Stimulated activated CD8-positive, alpha-beta memory T cell treated with anti-CD3 and anti-CD28 coated beads, Interleukin-15, amount 100 ng/mL, for 4 hours (primary cell): ENCODE data around the gene GTF2F1.
"Not testable (repeated sequence)": the region's sequence is repeated elsewhere in the genome, so short reads cannot be mapped to it uniquely, and the experiment has no call there.

Experiments used
- DNase-seq, 2 donors: peaks; one replicate each; pipeline ENCODE4 v3.0.0-alpha.2; 2020; ENCODE audit warnings: low read depth in 2 of 2

Gene GTF2F1

DNA sequence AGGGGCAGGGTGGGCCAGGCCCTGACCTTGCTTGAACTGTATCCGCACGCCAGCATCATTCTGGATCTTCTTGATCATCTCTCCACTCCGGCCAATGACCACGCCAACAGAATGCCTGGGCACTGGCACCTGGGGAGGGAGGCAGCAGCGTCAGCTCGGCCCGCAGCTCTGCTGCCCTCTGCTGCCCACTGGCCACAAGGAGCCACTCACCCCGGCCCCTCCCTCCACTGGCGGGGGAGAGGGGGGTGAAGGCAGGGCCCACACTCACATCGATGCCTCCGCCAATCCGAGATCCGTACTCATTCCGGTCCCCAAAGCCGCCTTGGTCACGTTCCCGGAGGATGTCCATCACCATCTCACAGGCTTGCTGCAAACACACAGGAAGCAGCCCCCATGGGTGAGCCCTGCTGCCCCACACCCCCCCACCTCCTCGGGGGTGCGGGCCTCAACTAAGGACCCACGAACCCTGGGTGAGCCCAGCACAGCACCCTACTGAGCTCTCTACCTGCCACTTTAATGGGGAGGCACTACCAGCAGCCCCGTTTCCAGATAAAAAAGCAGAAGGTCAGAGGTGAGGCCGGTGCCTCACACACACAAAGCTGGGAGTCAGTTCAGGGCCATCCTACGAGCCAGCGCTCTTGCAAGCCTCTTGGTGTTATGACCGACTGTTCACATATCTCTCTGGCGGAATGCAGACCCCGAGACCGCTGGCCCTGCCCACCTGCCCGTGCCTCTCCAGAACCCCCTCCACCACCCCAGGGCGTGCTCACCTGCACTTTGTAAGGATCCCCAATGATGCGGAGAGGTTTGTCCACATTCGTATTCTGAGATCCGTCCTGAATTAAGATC, 25.0 kb upstream of the GTF2F1 start:
- DNase-seq = no peak

DNA sequence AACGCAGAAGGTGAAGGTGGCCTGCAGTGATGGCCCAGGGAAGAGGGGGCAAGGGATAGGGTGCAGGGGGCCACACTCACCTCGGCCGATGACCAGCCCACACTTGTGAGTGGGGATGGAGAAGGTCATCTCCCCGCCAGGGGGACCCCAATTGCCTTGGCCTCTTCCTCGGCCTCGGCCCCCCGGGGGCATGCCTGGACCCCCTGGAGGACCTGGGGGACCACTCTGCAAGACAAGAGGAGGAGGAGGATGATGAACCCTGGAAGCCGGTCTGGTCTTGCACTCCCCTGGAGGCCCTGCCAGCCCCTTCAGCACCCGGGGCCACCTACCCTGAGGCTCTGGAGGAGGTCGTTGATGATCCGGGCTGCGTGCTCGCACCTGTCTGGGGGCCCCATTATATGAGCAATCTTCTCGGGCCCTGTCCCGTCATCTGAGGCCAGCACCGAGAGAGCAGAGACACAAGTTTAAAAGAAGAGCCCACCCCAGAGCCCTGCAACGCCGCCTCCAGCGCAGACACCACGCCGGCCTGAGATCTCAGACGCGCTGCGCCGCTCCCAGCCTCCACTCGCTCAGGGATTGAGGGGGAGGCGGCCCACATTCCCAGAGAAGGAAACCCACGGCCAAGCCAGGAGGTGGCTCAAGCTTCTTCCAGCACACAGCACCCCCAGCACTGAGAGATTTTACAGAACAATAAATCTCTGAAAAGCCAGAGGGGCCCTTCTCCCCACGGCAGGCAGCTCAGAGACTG, 23.9 kb upstream of the GTF2F1 start:
- DNase-seq = no peak

DNA sequence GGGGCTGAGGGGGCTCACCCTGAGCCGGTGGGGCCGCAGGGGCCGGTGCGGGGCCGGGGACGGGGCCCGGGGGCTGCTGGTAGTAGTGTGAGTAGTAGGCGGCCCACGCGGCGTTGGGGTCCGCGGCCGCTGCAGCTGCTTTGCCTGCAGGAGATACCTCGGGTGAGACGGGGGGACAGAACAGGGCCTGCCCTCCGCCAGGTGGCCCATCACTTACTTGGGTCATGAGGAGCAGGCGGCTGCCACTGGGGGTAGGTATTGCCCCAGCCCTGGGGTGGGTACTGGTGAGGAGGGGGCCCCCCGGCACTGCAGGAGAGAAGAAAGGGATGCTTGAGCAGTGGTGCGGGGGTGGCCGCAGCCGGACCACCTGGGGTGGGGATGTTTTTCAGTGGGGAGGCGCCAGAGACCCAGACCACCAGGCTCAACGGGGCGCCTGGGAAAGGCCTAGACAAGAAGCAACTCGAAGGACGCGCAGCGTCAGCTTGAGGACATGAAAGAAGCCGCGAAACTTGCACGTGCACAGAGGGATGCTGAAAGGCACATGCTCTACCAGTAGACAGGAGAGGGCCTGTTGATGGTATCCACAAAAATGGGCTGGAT, 22.7 kb upstream of the GTF2F1 start:
- DNase-seq = no peak

DNA sequence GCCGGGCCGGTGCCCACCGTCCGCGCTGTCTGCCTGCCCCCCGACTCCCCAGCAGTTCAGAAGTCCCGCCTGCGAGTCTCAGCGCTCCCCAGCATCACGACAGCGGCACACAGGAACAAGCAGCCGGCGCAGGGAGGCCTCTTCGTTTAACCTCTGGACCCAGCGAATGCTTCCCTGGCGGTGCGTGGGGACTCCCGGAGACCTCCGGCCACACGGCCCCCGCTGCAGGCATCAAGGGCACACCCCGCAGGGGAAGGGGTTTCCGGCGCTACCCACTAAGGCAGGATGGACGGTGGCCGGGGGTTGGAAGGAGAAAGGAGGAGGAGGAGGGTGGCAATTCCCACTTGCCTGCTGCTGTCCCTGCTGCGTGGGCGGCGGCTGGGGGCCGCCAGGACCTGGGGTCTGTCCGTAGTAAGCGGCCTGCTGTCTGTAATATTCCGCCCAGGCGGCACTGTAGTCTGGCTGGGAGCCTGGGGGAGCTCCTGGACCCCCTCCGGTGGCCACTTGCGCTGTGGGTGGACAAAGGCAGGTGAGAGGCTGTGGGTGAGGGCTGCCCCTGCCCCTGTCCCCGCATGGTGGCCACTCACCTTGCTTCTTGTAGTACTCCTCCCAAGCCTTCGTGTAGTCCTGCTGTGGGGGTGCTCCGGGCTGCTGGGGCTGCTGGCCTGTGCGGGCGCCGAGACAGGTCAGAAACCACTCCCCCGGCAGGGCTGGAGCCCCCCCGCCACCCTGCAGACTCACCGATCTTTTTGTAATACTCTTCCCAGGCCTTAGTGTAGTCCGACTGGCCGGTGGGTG, 22.0 kb upstream of the GTF2F1 start:
- no peak for DNase-seq

DNA sequence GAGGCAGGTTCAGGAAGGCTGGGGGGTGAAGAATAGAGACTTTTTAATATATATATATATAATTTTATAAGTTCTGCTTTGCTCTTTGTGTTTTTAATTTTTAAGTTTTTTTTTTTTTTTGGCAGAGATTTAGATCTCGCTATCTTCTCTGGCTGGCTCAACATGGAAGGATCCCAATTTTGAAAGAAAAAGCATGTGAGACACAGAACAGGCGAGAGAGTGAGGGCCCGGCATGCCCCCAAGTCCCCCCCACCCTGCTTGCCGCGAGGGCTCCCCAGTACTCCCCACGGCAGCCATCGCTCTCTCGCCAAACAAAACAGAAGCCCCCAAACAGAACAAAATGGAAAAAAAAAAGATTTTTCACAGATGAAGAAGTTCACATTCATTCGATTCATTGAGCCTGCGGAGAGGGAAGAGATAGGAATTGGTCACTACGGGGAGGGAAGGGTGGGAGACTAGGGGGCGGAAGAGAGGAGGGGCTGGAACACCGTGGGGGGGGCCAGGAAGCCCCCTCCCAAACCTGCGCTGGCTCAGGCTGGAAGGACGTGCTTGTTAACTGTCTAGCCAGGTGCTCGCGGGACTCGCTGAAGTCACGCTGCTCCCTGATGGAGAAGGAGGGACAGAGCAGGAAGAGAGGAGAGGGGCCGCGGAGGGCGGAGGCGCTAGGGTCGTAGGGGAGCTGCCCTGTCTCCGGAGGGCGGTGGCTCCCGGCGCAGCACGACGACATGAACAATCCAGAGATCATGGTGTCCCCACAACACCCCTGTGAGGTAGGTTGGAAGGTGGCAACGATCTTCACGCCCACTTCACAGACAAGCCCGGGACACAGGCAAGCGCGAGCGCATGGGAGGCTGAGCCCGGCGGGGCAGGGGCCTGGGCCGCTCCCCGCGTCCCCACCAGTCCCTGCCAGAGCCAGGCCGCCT, 21.0 kb upstream of the GTF2F1 start:
- no peak for DNase-seq

DNA sequence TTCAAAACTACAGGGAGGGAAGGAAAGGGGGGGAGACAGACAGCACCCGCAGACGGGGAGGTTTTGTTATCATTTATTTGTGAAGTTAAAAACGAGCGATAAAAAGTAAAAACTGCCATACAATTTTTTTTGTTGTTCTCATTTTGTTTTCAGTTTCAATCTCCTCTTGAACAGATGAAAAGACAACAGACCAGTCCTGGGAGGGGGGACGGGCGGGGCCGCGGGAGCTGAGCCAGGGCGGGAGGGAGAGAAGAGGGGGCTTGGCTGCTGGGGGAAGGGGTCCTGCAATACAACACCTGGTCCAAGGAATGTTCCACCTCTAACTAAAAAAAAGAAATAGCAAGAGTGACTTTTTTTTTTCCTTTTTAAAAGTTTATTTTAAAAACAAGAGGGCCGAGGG, 20.3 kb upstream of the GTF2F1 start:
- DNase-seq = no peak

DNA sequence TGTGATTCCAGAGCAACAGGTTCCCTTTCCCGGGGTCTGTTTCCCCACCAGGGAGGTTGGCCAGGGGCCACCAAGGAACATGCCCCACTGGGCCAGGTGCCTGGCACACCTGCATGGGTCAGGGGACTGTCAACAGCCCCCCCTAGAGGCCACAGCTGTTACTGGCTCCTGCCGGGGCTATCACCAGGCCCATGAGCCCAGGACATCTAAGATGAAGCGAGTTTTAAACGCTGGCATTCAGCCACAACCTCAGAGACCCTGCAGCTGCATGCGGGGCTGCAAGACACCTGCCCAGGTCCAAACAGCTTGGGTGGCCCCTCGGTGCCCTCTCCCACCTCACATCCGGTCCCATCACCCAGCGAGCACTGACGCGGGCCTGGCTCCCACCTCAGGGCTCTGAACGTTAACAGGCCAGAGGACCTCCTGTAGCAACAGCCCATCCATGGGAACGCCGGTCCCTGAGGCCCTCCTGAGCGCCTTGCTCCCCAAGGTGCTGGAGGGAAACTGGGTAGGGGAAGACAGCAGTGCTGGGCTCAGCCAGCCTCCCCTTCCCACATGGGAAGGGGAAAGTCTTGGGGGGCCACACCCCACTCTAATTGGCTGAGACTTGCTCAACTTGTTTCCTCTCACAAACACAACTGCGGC, 19.6 kb upstream of the GTF2F1 start:
- no peak for DNase-seq

DNA sequence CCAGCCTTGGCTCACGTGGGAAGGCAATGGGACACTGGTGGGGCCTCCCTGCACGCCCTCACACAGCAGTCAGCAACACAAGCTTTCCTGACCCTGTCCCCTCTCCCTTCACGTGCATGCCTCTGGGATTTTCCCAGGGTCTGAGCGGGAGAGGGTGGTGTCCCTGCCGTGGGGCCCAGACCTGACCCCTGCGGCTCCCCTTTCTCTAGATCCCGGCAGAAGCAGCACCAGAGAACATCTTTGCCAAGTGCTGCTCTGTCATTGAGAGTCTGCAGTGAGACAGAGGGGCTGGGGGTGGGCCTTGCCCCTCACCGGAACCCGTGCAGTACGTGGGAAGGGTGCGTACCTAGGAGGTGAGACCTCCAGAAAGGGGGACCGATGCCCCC, 19.1 kb upstream of the GTF2F1 start:
- DNase-seq = no peak

DNA sequence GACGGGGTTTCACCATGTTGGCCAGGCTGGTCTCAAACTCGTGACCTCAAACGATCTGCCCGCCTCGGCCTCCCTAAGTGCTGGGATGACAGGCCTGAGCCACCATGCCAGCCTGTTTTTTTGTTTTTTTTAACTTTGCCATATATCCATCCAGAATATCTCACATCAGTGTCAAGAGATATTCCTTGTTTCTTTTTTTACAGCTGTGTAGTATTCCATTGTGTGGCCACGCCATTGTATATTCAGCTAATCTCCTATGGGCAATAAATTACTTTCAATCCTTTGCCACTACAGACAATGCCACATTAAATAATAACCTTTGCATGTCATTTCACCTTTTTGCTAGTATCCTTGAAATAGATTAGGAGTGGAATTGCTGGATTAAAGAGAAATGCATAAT, 16.4 kb upstream of the GTF2F1 start:
- no peak for DNase-seq

DNA sequence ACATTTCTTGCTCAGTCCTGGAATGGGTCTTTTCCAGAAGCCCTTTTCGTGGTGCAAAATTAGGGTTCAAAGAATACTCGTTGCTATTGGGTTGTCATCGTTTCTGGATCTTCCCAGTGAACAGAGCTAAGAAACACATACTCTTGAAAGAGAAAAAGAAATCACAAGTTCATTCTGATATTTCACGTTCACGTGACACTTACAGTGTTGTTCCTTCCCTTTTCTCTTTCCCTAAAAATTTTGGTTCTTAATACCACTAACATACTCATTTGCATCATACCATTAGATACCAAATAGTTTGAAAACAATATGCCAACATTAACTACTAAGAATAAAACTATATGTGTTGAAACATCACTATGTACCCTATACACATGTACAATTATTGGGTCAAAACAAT, 13.4 kb upstream of the GTF2F1 start:
- no peak for DNase-seq

DNA sequence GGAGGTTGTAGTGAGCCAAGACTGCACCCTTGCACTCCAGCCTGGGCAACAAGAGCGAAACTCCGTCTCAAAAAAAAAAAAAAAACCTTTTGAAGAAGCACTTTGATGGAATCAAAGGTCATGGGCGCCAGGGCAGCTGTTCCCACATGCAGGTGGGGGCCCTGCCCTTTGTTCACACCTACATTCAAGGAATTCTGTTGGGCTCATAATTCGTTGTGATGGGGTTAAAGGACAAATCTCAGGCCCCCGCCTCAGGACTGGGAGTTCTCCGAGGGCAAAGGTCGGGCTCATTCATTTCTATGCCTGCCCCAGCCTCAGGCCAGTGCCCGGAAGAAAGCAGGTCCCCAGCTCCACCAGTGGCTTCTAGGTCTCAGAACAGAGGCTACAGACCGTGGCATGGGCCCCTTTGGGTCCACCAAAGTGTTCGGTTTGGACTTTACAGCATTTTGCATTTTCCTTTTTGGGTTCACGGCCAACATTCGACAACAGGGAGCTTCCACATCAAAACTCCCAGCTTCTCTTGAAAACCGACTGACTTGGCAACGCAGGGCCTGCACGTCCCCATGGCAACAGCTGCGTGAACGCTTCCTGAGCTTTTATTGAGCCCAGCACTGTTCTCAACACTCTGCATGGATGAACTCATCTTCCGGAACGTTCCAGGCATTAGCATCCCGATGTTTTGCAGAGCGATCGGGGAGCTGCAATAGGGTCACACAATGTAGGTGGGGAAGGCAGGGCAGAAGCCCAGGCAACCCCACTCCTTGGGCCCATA, 10.1 kb upstream of the GTF2F1 start:
- no peak for DNase-seq

DNA sequence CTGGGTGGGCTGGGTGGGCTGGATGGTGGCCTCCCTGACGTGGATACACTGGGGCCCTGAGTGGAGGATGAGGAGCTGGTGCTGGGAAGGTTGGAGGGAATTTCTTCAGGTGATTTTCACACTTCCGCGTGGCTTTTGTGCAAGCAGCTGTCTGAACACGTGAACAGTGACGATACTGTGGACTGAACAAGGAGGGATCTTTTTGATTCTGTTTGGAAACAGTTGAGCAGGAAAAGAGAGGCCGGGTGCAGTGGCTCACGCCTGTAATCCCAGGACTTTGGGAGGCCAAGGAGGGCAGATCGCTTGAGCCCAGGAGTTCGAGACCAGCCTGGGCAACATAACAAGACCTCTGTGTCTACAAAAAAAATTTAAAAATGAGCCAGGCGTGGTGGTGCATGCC, 9.1 kb upstream of the GTF2F1 start:
- no peak for DNase-seq

DNA sequence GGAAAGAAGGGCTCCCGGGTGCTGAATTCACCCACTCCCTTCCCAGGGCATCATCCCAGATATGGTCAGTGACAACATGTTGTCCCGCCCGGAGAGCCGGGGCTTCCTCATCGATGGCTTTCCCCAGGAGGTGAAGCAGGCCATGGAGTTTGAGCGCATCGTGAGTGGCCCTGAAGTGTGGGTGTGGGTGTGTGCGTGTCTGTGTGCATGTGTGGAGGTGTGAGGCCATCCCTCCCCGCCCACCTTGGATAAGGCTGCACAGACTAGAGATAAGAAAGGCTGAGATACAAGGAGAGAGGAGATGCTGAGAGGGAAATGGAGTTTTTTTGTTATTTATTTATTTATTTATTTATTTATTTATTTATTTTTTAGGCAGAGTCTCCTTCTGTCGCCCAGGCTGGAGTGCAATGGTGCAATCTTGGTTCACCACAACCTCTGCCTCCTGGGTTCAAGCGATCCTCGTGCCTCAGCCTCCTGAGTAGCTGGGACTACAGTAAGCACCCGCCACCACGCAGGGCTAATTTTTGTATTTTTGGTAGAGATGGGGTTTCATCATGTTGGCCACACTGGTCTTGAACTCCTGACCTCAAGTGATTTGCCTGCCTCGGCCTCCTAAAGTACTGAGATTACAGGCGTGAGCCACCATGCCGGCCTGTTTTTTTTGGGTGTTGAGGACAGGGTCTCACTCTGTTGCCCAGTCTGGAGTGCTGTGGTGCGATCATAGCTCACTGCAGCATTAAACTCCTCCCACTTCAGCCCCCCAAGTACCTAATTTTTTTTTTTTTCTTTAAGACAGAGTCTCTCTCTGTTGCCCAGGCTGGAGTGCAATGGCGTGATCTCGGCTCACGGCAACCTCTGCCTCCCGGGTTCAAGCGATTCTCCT, 7.3 kb upstream of the GTF2F1 start:
- not testable (repeated sequence) for DNase-seq

DNA sequence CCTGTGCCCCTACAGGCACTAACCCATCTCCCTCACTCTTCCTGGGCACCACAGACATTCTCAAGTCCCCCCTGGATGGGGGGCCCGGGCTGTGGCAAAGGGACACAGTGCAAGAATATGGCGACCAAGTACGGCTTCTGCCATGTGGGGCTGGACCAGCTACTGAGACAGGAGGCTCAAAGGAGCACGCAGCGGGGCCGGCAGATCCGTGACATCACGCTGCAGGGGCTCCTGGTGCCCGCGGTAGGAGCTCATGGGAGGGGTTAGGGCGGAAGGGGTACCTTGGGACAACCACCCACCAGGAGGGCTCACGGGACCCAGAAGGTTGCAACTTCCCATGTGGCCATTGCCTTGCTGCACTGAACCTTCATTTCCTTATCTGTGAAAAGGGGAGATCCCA, 3.3 kb upstream of the GTF2F1 start:
- DNase-seq = no peak

DNA sequence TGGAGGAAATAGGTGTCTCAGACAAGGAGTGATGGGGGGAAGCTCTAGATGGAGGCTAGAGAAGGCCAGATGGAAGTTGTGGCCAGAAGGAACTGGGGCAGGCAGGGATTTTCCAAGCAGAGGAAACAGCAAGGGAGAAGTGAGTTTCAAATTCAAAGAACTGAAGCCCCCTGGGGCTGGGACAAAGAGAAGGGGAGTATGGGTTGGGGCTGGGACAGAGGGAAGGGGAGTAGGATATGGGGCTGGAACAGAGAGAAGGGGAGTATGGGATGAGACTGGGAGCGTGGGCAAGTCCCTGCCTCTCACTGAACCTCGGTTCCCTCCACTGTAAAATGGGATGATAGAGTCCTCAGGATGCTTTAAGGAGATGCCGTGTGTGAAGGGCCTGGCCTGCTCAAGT, 1.9 kb upstream of the GTF2F1 start:
- DNase-seq = no peak

DNA sequence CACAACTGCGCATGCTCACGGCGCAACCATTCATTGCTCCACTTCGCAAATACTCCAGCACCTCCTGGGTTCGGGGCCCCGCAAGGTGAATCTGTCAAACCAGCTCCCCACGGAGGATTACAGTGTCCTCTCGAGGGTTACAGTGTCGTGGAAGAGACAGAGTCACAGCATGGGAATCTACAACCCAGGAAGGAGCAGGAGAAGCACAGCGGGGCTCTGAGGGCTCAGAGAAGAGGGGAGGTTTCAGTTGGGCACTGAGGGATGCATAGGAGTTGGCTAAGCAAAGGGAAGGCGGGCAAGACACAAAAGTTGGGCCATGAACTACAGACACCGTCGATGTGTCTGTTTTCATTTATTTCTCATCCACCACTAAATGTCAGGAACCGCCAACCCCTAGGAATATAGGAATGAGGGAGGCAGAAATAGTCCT, 1.0 kb upstream of the GTF2F1 start:
- DNase-seq = peak; percentile 49 to 50

DNA sequence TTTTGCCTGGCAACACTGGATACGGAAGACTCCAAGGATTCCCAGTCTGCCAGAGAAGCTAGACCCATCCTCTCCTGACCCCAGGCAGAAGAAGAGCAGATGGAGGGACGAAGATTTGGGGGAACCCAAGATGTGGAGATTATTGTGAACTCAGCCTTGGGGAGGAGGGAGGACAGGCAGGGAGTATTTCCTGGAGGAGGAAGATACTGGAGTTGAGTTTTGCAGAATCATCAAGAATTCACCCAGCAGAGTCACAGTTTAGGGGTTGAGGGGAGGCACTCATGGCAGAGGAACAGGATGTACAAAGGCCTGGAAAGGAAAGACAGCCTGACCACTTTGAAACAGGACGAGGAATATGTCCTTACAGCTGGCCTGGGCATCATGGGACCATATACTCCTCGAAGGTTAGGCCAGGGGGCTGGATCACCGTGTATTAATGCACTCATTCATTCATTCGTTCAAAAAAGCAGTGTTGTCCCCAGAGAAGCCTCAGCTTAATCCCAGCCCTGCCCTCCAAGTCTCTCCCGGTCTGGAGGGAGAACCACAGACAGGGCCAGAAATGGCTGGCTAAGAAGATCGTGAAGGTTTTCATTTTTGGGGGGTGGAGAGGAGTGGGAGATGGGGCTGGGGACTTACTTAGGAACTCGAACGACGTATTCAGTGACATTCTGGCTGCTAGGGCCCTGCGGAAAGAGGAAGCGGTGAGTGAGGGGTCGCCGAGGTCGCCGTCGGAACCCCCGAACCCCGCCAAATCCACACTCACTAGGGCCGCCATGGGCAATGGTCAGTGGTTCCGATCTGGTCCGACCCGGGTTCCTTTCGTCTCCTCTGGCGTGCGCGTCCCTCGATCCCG, 517 bp downstream of the GTF2F1 start:
- no peak for DNase-seq

DNA sequence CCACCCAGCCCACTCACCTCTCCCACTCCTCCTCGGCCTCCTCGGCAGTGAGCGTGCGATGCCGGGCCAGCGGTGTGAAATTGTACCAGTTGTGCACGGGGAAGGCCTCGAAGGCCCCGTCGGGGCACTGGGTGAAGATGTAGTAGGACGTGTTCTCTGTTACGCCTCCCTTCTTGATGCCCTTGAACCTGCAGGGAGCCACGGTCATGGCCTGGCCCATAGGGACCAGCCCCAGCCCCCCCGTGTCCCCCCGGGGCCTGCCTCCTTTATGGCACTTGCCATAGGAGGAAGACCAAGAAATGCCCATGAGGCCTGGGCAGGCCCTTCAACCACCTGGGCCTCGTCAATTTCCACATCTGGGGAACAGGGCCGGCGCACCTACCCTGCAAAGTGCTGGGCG, 5.6 kb downstream of the GTF2F1 start:
- DNase-seq = no peak
